A549 treated with RU486 at 1 μM for 4 hours (cell line): ENCODE measurements around the gene UBE2D1. TPM values are rescaled to one million over a fixed set of nuclear protein-coding genes. Genes with fewer than 3 reads are reported as not detected.

ENCODE experiments used
- total RNA-seq: library from RNA; stranded (reverse); fragments of 200-300 nt; extraction: Qiagen RNA extraction; gene quantifications from 5 replicates; pipeline ENCODE4 v1.2.3, GENCODE V29; 2022; ENCODE audit warnings: low read depth

Gene UBE2D1
- 6.8 to 25.6 TPM (median 22.5 TPM) in 5 replicates for total RNA-seq

DNA sequence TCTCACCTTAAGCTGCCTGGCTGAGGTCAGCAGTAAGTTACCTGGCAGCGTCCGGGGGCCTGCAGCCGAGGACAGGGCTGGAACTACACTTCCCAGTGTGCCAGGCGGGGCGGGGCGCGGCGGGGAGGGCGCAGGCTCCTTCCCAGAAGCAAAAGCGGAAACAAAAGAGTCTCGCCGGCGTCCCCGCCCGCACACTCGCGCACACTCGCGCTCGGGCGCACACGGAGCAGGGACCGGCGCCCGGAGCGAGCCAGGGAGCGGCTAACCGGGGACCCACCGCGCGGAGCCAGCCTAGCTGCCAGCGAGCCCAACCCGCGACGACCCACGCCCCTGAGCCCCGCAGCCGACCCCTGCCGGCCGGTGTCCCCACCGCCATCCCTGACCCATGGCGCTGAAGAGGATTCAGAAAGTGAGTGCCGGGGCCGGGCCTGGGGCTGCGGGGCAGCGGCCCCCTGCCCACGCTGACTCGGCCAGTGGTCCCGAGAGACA, at the start of gene UBE2D1:
Gene UBE2D1, plus strand, starts transcription at position 190 of the 489 bp plus-strand sequence. Its CDS starts 196 bp downstream, at position 386.

DNA sequence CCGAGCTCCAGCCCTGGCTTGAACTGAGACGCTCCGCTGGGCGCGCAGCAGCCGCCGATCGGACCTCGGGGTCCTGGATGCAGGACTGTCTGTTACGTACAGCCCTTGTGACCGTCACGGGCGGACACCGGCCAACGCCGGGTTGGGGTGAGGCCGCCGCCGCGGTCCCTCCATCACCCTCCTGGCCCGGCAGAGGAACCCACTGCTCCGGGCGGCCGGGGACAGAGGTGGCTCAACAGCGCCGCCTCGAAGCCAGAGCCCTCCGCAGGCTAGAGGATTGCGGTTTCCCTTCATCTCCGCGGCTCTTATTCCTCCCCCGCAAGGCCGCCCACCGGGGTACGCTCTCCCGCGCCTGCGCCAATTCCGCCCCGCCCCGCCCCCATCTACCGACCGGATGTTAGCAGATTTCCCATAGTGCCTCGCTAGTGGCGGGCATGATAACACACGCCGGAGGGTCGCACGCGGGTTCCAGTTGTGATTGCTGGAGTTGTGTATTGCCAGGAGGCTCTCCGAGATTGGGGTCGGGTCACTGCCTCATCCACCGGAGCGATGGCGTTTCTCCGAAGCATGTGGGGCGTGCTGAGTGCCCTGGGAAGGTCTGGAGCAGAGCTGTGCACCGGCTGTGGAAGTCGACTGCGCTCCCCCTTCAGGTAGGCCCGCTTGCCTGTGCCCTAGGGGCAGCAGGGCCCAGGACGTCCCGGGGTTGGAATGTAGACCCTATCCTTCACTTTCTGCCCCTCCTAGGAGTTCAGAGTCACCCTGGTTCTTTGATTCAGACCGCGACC, 50.4 kb downstream of the UBE2D1 start, which contains the start of gene TFAM:
Gene TFAM, plus strand, starts transcription at position 412 of the 785 bp plus-strand sequence. Its CDS starts 138 bp downstream, at position 550.

Other genes starting within 250 kb of the UBE2D1 start
- gene IPMK, start 67.1 kb upstream of the UBE2D1 start, total RNA-seq = 0.84 to 3.6 TPM (median 2.8 TPM) in 5 replicates
- 38.1 to 56.7 TPM (median 53.0 TPM) in 5 replicates for gene CISD1, start 65.8 kb upstream of the UBE2D1 start, total RNA-seq
- 49.0 to 91.5 TPM (median 76.5 TPM) in 5 replicates for gene TFAM, start 50.4 kb downstream of the UBE2D1 start, total RNA-seq
- gene BICC1, start 177.9 kb downstream of the UBE2D1 start, total RNA-seq = 18.2 to 27.4 TPM (median 24.7 TPM) in 5 replicates